Coronary artery (tissue), 2 donors: ENCODE data around the gene TIMMDC1.

Source experiments
- DNase-seq: peaks from one replicate; pipeline ENCODE4 v3.0.0-alpha.2; 2017; ENCODE audit warnings: low spot score
- H3K27ac ChIP-seq, 2 donors: fragments of 200-600 bp; sonication (generic); one replicate each; pipeline ENCODE4 v1.5.1; 2016 to 2019
- H3K4me3 ChIP-seq: fragments of 200-600 bp; sonication (generic); 2 replicates; pipeline ENCODE4 v1.5.1; 2016; ENCODE audit warnings: mild to moderate bottlenecking, moderate library complexity
- CTCF ChIP-seq: fragments of 200-600 bp; sonication (generic); IDR thresholded peaks from one replicate; pipeline ENCODE4 v1.5.1; 2019; ENCODE audit warnings: antibody characterized with exemption

The TIMMDC1 gene

GRCh38 chr3:119469418-119470189 lies 28.7 kb upstream of the TIMMDC1 start:
- TF ChIP-seq CTCF: no peak
- peak overlapping the region in 1 of 2 donors; percentile 85 for H3K27ac ChIP-seq
- peak overlapping the region; percentile 95 for H3K4me3 ChIP-seq
- no peak for DNase-seq

- DNase-seq: no peak
- Histone ChIP-seq H3K4me3 (no peak overlapping the region), H3K27ac (no peak overlapping the region)
- TF ChIP-seq CTCF: no peak
Observed at GRCh38 chr3:119470866-119471265, 27.5 kb upstream of the TIMMDC1 start.

- H3K27ac ChIP-seq: no peak overlapping the region
- DNase-seq: no peak
- TF ChIP-seq CTCF: no peak
- H3K4me3 ChIP-seq: no peak overlapping the region
Observed at GRCh38 chr3:119481079-119481478, 17.3 kb upstream of the TIMMDC1 start.

DNA sequence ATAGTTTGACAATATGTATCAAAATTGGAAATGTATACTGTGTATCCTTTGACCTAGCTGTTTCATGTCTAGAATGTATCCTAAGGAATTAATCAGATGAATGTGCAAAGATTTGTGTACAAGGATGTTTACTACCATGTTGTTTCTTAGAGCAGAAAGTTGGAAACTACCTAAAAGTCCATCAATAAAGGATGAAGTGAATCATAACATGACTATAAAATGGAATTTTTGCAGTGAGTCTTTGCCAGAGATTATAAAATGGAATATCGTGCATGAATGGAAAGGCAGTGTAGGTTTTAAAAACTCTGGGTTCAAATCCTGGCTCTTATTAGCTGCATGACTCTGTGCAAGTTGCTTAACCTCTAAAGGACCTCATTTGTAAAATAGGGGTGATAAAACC lies 15.2 kb upstream of the TIMMDC1 start:
- DNase-seq: no peak
- TF ChIP-seq CTCF: no peak
- Histone ChIP-seq H3K27ac (no peak overlapping the region), H3K4me3 (no peak overlapping the region)

DNA sequence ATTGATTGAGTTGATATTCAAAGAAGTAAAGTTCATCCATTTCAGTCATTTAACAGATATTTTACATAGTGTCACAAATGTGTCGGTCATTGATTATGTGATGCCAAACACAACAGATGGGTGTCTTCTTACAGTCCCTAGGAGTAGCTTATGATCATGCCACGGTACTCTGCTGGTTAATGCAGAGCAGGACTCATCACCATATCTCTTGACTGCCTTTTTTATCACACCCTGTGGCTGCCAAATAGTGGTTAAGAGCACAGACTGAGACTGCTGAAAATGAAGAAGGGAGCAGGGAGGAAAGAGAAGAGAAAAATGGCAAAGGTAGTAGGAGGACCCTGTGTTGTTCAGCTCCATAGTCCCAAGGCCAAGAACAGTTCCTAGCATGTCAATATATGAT lies 12.8 kb upstream of the TIMMDC1 start:
- DNase-seq: no peak
- no peak overlapping the region for H3K27ac ChIP-seq
- no peak for TF ChIP-seq CTCF
- H3K4me3 ChIP-seq: no peak overlapping the region

DNA sequence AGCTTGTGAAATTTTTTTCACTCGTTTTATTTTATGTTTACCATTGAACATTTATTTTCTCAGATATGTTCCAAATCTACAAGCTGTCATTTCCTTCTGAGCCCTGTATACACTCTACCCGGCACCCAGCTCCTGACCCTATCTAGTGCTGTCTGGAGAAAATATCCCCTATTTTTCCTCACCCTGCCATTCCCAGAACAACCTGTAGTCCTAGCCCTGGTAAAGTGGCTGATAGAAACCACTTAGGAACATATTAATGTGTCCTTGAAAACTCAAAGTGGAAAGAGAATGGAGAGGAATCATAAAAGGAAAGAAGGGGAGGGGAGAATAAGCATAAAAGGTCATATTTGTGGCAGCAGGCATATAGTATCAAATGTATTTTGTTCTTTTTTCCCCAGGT lies 8.2 kb upstream of the TIMMDC1 start:
- no peak for TF ChIP-seq CTCF

DNA sequence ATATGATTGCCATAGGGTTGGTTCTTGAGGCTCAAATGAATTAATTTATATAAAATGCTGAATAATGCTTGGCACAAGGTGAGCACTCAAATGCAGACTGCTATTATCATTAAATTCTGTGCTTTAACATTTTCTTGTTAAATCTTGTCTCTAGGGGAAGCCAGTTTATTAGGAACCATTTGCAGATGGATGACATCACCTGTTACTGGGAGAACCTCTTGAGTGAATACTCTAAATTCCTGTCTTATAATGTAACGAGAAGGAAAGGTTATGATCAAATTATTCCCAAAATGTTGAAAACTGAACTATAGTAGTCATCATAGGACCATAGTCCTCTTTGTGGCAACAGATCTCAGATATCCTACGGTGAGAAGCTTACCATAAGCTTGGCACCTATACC lies 6.2 kb upstream of the TIMMDC1 start:
- no peak for TF ChIP-seq CTCF

More for the DNA sequence above, 8.2 kb upstream of the TIMMDC1 start:
- no peak for DNase-seq
- Histone ChIP-seq H3K27ac (no peak overlapping the region), H3K4me3 (no peak overlapping the region)

More for the DNA sequence above, 6.2 kb upstream of the TIMMDC1 start:
- H3K4me3 ChIP-seq: no peak overlapping the region
- no peak overlapping the region for H3K27ac ChIP-seq
- no peak for DNase-seq
